CD4-positive, alpha-beta T cell treated with Interleukin-4 for 4 hours (primary cell): Measurements from ENCODE around the gene CTSA.

Experiments
- DNase-seq: peaks from one replicate; pipeline ENCODE4 v3.0.0-alpha.2; 2020

The CTSA gene

GRCh38 chr20:45890985-45891983 lies at the start of gene CTSA, which contains the start of gene NEURL2:
Gene CTSA, plus strand, starts transcription at chr20:45891335. Its CDS starts 234 bp downstream, at chr20:45891569.
Gene NEURL2, minus strand, starts transcription at chr20:45891208. Its CDS starts 217 bp downstream, at chr20:45890991.
- peak; percentile 82 for DNase-seq

- no peak for DNase-seq
Observed at GRCh38 chr20:45841407-45842129, 49.6 kb upstream of the CTSA start.

- peak; percentile 5 for DNase-seq
Observed at GRCh38 chr20:45842169-45842812, 48.8 kb upstream of the CTSA start.

- no peak for DNase-seq
Observed at GRCh38 chr20:45843506-45843905, 47.6 kb upstream of the CTSA start.

DNA sequence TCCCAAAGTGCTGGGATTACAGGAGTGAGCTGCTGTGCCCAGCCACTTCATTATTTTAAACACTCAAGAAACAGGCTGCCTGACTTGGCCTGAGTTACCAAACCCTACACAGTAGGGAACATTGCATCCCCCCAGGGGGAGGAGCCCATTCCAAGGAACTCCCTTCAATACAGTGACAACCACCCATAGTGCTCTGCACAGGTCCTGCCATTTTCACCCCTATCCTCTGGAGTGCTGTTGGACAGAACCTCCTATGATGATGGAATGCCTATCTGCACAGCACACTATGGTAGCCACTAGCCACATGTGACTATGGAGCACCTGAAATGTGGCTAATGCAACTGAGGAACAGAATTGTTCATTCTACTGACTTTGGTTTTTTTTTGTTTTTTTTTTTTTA lies 45.7 kb upstream of the CTSA start:
- no peak for DNase-seq

- no peak for DNase-seq
Observed at GRCh38 chr20:45848421-45848820, 42.7 kb upstream of the CTSA start.

GRCh38 chr20:45848969-45849582 lies 42.1 kb upstream of the CTSA start:
- no peak for DNase-seq

DNA sequence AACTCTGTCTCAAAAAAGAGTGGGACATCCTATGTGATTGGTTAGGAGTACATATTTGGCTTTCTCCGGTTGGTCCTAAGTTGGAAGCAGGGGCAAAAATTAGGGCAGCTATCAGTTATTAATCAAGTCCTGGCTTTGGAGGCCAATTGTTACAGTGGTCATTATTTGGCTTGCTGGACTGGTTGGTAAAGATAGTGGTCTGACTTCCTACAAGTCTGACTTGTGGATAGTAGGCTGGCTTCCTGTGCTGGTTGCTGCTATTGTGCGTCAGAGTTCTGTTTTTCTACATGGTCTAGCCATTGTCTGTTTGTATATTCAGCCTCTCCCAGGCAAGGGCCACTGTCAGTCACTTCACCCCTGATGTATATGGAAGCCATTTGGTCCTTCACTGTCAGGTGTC lies 40.9 kb upstream of the CTSA start:
- no peak for DNase-seq

GRCh38 chr20:45850926-45851325 lies 40.2 kb upstream of the CTSA start:
- DNase-seq = no peak

- no peak for DNase-seq
Observed at GRCh38 chr20:45851501-45851900, 39.6 kb upstream of the CTSA start.

- no peak for DNase-seq
Observed at GRCh38 chr20:45852326-45852725, 38.8 kb upstream of the CTSA start.

- DNase-seq = no peak
Observed at GRCh38 chr20:45853484-45853883, 37.7 kb upstream of the CTSA start.

GRCh38 chr20:45857114-45857881 lies 33.8 kb upstream of the CTSA start, which contains the start of the genes ACOT8 and ZSWIM3:
Gene ACOT8, minus strand, starts transcription at chr20:45857392. Its CDS starts 77 bp downstream, at chr20:45857315.
Gene ZSWIM3, plus strand, starts transcription at chr20:45857614. Its CDS starts 212 bp downstream, at chr20:45857826.
- DNase-seq = peak; percentile 100

DNA sequence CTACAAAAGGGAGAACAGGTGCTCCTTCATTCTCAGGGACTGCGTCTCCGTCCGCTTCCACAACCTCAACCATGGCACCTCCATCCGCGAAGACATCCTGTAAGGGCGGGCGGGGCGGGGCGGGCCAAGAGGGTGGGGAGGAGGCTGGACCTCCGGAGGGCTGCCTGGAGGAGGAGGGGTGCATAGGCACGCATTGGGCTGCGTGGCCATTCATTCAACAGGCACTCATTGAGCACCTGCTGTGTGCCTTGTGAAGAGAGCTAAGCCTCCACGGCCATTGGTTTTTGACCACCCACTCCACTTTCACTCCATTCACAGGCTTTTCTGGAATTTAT lies 33.3 kb upstream of the CTSA start:
- DNase-seq = peak; percentile 17

GRCh38 chr20:45859916-45860315 lies 31.2 kb upstream of the CTSA start:
- no peak for DNase-seq

GRCh38 chr20:45860560-45861220 lies 30.4 kb upstream of the CTSA start:
- DNase-seq = no peak

GRCh38 chr20:45861221-45862075 lies 29.7 kb upstream of the CTSA start:
- DNase-seq = no peak

DNA sequence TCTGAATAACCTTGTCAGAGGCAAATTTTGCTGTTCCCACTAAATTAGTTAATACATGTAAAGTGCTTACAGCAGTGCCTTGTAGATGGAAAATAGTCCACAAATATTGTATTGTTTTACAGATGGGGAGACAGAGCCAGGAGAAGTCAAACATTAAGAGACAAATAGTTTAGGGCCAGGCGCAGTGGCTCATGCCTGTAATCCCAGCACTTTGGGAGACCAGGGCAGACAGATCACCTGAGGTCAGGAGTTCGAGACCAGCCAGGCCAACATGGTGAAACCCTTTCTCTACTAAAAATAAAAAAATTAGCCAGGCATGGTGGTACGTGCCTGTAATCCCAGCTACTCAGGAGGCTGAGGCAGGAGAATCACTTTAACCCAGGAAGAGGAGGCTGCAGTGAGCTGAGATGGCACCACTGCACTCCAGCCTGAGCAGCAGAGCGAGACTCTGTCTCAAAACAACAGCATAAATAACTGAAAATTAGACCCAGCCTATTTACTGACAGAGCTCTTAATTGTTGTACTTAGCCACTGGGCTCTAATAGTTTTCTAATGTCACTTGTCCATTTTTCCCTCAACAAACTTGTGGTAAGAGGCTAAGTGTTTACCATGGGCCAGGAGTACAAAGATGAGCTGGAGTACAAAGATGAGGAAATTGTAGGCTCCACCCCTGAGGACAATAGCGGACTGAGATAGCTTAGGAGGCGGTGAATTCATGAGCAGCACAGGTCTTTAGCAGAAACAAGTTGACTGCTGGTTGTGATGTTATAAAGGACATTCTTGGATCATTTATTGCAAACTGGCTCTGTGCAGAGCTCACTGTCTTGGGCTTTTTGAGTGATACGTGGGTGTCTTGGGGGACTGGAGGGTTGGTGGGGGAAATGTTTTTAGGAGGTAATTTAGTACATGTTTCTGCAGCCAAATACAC lies 27.3 kb upstream of the CTSA start:
- no peak for DNase-seq

DNA sequence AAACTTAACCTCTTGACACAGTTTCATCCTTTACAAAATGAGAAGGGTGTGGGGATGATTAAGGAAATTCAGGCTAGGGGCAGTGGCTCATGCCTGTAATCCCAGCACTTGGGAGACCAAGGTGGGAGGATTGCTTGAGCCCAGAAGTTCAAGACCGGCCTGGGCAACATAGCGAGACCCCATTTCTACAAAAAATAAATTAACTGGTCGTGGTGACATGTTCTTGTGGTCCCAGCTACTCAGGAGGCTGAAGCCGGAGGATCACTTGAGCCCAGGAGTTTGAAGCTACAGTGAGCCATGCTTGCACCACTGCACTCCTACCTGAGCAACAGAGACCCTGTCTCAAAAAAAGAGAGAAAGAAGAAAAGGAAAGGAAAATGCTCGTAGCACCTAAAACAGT lies 24.7 kb upstream of the CTSA start:
- no peak for DNase-seq
